Myocyte (in vitro differentiated cells): ENCODE measurements around the gene RNF213. TPM values are rescaled to one million over a fixed set of nuclear protein-coding genes. Genes with fewer than 3 reads are reported as not detected.

Source experiments
- DNase-seq: peaks from one replicate; pipeline ENCODE4 v3.0.0-alpha.2; 2012; ENCODE audit warnings: low read depth
- total RNA-seq: library from RNA; depleted of rRNA; stranded (reverse); fragments of >200 nt; gene quantifications from 2 replicates; pipeline ENCODE4 v1.2.3, GENCODE V29; 2014

The RNF213 gene
- total RNA-seq, 1 donor from 2014 or later: 39.0 TPM

- DNase-seq: no peak
Measured at GRCh38 chr17:80414508-80414802, 153.8 kb downstream of the RNF213 start.

- peak; percentile 95 for DNase-seq
Measured at GRCh38 chr17:80414803-80415625, 154.4 kb downstream of the RNF213 start, which contains the start of gene ENDOV. Gene ENDOV, plus strand, starts transcription at chr17:80415167. Its CDS starts 28 bp downstream, at chr17:80415195.

- no peak for DNase-seq
Measured at GRCh38 chr17:80415626-80416137, 155.0 kb downstream of the RNF213 start.

GRCh38 chr17:80416260-80416939 is 155.7 kb downstream of the RNF213 start:
- no peak for DNase-seq

- no peak for DNase-seq
Measured at GRCh38 chr17:80416940-80417293, 156.3 kb downstream of the RNF213 start.

GRCh38 chr17:80418589-80418988 is 157.9 kb downstream of the RNF213 start:
- DNase-seq: no peak

- no peak for DNase-seq
Measured at GRCh38 chr17:80419255-80419654, 158.6 kb downstream of the RNF213 start.

- DNase-seq: no peak
Measured at GRCh38 chr17:80421381-80422090, 160.9 kb downstream of the RNF213 start.

GRCh38 chr17:80422276-80422675 is 161.6 kb downstream of the RNF213 start:
- no peak for DNase-seq

- no peak for DNase-seq
Measured at GRCh38 chr17:80422981-80423380, 162.3 kb downstream of the RNF213 start.

GRCh38 chr17:80423536-80424225 is 163.0 kb downstream of the RNF213 start:
- DNase-seq: no peak

GRCh38 chr17:80424261-80424660 is 163.6 kb downstream of the RNF213 start:
- DNase-seq: no peak

GRCh38 chr17:80424878-80425765 is 164.5 kb downstream of the RNF213 start:
- no peak for DNase-seq

- no peak for DNase-seq
Measured at GRCh38 chr17:80425835-80426426, 165.3 kb downstream of the RNF213 start.

- DNase-seq: peak; percentile 66
Measured at GRCh38 chr17:80426671-80427326, 166.1 kb downstream of the RNF213 start.

GRCh38 chr17:80427366-80428282 is 167.0 kb downstream of the RNF213 start:
- no peak for DNase-seq

GRCh38 chr17:80428363-80428762 is 167.7 kb downstream of the RNF213 start:
- DNase-seq: no peak

GRCh38 chr17:80428796-80429195 is 168.1 kb downstream of the RNF213 start:
- DNase-seq: no peak
